Peyer's patch (tissue), 4 donors: Measurements from ENCODE around the gene TP53I11.

Source experiments
- CTCF ChIP-seq, 6 experiments: fragments of 450-650 bp in 4 of 6; fragments of 200-600 bp in 2 of 6; sonication (generic) in 1 of 6; IDR thresholded peaks; one replicate each; pipeline ENCODE4 v1.5.1; 2017 to 2019; ENCODE audit warnings: antibody characterized with exemption in 6 of 6, mild to moderate bottlenecking in 3 of 6, moderate library complexity in 1 of 6
- POLR2A ChIP-seq, 2 donors: fragments of 450-650 bp; IDR thresholded peaks; one replicate each; pipeline ENCODE4 v1.5.1; 2017; ENCODE audit warnings: antibody characterized with exemption in 2 of 2, mild to moderate bottlenecking in 2 of 2, moderate library complexity in 2 of 2

DNA sequence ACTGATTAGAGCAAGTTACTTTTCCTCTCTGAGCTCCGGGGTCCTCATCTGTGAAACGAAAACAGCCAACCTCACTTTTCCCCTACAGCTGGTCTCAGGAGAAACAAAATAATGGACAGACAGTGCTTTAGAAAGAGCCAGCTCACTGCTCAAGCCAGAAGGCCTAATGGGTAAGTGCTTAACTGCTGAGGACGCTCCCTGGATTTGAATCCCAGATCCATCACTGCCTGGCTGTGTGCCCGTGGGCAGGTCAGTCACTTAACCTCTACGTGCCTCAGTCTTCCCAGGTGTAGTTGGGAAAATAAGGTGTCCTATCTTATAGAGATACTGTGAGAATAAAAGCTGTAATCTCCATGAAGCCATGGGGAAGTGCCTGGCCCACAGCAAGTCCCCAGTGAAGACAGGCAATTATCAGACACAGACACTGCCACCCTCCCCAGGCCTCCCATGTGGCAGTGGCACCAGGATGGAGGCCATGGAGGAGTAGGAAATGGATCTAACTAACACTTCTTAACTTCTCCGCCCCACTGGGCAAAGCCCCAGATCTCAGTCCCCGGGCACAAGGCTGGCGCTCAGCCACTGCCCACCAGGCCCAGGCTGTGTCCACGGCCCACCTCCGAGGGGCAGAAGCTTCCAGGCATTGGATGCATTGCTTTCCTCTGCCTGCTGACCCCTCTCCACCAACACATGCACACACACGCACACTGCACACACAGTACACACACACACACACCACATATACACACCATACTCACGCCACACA, 9.2 kb downstream of the TP53I11 start:
- TF ChIP-seq POLR2A (IDR thresholded peaks at IDR 0.05): no peak
- no peak for TF ChIP-seq CTCF (IDR thresholded peaks at IDR 0.05)
